HG02588 (cell line): ENCODE data around the gene PARD6G.
A peak's percentile ranks its signal among the peaks of the same experiment; 100 is the strongest.

Experiments
- ATAC-seq: cut with Tn5 transposase; IDR thresholded peaks from one replicate; pipeline ENCODE4 v1.9.1; 2021; ENCODE audit warnings: mild to moderate bottlenecking, moderate library complexity; ENCODE audit not compliant: unreplicated experiment

The PARD6G gene

DNA sequence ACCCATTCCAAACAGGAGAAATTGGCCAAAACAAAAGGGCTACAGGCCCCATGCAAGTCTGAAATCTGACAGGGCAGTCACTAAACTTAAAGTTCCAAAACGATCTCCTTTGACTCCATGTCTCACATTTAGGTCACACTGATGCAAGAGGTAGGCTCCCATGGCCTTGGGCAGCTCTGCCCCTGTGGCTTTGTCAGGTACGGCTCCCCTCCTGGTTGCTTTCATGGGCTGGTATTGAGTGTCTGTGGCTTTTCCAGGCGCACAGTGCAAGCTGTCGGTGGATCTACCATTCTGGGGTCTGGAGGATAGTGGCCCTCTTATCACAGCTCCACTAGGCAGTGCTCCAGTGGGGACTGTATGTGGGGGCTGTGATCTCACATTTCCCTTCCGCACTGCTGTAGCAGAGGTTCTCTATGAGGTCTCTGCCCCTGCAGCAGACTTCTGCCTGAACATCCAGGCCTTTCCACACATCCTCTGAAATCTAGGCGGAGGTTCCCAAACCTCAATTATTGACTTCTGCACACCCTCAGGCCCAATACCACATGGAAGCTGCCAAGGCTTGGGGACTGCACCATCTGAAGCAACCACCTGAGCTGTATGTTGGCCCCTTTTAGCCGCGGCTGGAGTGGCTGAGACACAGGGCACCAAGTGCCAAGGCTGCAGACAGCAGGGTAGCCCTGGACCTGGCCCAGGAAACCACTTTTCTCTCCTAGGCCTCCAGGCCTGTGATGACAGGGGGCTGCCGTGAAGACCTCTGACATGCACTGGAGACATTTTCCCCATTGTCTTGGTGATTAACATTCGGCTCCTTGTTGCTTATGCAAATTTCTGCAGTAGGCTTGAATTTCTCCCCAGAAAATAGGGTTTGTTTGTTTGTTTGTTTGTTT lies 28.7 kb downstream of the PARD6G start:
- ATAC-seq: no peak

DNA sequence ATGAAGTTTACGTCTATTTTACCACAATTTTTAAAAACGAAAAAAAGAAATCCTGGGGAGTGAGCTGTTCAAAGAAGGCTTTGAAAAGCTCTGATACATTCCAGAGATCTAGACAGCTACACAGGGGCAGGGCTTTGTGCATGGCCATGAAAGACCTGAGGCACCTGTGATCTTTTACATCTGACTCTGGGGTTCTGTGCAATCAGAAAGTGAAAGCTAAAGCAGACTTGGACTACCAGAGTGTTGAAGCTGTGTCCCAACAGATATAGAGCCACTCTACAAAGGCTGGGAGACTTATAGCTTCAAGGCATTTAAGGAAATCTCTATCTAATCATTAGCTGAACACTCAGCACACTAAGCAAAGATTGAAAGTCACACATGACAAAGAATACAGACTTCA lies 34.1 kb downstream of the PARD6G start:
- ATAC-seq: peak; percentile 65

DNA sequence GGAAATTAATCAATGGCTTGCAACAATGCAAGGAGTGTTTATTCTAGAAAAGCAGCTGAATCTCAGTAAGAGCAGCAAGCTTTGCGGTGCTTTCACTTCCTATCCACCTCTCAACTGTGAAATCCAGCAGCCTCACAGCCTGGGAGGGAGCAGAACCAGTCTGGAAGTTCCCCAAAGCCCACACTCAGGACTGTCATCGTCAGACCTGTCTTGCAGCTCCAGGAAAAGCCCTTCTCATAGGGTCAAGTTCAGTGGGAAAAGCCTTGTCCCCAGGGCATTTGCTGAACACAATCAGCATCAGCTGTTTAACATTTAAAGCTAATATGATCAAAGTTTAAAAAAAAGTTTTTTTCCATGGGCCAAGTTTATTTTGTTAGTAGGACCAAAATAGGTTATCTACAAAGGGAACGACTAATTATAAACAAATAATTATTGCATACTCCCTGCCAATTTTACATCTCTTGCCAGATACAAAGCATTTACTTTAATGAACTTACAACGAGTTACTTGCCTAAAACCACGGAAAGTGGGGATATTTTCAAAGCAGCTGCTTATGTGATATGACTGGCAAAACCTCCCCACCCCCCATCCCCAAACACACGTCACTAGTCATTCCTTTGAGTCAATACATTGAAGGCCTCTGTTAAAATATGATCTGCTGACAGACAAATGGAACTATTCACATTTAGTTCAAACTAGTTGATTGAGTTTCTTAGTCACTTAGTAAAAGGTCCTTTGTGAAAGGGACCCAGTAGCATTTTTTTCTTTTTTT lies 36.8 kb downstream of the PARD6G start:
- peak; percentile 85 for ATAC-seq

GRCh38 chr18:80208620-80209019 lies 38.7 kb downstream of the PARD6G start:
- ATAC-seq: no peak

DNA sequence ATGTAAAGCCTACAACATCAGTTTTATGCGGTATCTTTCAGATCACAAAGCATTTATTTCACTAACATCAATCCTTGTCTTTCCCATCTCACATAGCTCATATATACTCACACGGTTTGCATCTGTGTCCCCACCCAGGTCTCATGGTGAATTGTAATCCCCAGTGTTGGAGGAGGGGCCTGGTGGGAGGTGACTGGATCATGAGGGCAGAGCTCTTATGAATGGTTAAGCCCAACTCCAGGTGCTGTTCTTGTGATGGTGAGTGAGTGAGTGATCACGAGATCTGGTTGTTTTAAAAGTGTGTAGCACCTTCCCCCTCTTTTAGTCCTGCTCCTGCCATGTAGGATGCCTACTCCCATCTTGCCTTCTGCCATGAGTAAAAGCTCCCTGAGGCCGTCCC lies 42.0 kb downstream of the PARD6G start:
- ATAC-seq: no peak

DNA sequence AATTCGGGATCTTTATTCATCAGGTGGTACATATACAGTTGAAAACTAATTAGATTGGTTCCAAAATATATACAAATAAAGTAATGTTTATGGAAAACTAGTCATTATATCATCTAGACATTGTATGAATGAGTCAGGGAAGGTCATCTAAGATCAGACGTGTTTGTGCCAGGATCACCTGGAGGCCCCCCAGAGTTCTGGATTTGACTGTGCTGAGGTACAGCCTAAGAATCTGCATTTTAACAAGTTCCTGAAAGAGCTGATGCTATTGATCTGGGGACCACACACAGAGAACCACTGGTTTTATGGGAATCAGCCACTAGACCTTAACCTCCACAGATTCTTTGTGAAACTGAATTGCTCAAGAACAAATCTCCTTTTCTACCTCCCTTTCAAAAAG lies 43.2 kb downstream of the PARD6G start:
- no peak for ATAC-seq

DNA sequence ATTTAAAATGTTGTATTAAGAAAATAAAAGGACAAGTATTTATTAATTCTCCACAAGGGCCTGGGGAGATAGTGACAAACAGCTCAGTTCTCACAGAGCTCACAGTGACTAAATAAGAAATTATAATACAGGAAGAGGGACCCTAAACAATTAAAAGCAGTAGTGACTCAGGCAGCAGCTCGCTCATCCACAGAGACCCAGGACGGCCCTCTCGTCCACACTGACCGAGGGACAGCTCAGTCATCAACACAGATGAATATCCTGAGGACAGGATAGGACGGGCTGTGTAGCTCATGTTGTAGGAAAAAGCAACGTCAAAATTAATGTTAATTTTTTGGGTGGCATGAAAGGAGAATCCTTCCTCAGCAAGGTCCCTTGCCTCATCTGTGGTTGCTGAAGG lies 44.1 kb downstream of the PARD6G start:
- no peak for ATAC-seq

DNA sequence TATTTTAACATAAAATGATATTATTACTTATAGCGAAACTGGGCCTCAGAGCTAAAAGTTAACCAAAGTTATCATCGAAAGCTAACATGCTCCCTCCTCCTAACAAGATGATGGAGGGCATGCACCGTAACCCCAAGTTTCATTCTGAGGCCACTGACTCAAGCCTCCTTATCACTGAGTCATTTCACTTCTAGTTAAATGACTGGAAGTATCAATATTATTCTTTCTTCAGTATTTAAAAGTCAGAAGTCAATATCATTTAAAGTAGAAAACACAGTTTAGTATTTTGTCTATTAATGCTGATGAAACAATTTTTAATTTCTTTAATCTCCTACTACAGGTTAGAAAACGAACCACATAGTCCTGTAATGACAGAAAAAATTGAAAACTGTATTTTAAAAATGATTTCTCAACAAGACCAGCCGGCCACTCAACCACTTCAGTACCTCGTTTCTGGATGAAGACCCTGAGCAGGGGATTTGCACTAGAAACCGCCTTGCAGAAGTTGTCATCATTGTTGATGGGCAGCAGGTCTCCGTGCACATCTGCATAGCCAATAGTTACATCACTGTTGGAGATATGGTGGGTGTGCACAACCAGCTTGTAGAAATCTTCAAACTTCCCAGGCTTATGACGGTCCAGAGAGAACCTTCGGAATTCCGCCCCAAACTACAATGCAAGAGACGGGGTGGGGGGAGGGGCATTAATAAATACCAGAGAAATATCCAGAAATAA lies 44.9 kb downstream of the PARD6G start:
- peak; percentile 90 for ATAC-seq

DNA sequence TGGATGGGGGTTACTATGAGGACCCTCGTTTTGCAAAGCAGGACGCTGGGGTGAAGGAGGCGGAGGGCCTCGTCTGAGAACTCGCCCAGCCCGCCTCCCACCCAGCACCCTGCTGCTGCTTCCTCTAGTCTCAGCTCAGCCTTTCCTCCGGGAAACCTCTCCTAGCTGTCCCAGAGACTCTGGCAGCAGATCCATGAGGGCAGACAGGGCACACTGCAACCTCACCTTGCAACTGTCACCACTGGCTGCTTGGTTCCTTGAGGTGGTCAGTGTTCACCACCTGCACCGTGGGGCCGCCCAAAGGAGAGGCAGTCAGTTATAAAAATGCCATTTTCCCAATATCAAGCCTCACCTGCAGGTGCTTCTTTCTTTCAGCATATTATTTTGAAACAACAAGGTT lies 45.6 kb downstream of the PARD6G start:
- ATAC-seq: peak; percentile 7

DNA sequence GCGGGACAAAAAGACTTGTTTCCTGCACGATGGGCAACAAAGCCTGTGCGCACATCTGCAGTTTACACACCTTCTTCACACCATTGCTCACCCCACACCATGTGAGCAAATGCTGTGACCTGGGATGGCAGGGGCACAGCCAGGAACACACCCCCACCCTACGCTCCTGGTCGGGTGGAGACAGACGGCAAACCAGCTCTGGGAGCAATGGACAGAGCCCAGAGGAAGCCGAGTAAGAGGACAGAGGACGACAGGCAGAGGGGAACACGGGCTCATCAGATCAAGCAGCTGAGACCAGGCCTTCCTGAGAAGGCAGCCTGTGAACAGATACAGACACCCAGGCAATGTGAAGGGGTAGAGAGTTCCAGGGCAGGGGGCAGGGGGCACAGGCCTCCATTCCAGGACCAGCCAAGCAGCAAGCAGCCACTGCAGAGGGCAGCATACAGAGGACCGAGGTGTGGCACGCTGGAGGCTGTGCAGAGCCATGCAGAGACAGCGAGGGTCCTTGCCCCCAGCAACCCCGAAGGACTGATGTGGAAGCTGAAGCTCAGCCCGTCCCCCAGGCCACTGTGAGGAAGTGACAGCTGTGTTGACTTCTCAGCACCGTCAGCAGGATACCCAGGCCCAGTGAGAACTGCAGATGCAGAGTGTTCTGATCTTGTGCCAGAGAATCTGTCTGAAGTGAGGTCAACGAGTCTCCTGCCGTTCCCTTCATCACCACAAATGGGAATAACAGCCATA lies 46.2 kb downstream of the PARD6G start:
- ATAC-seq: no peak

GRCh38 chr18:80200171-80200931 lies 47.0 kb downstream of the PARD6G start:
- no peak for ATAC-seq

DNA sequence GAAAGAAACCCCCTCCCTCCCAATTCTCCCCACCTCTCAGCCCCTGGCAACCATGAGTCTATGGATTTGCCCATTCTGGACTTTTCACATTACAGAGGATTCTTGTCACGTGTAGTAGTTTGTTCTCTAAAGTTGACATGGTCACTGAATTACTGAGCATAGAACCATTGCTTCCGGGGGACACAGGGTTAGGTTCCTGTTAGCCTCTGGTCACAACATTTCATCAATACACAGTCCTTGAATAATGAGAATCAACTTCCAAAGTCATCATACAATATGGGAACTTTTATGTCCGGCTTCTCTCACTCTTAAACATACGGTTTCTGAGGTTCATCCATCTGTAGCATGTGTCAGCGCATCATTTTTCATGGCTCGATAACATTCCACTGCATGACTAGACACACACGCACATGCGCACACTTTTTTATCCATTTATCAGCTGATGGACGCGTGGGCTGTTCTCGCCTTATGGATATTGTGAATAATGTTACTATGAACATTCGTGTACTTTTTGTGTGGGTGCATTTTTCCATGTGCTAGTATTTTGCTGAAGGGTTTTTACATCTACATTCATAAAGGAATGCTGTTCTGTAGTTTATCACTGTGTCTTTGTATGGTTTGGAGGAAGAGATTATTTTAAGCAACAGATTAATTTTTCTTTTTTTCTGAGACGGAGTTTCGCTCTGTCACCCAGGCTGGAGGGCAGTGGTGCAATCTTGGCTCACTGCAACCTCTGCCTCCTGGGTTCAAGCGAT lies 48.1 kb downstream of the PARD6G start:
- ATAC-seq: no peak

- ATAC-seq: no peak
Measured at GRCh38 chr18:80198391-80198790, 48.9 kb downstream of the PARD6G start.

- no peak for ATAC-seq
Measured at GRCh38 chr18:80197528-80197927, 49.8 kb downstream of the PARD6G start.

- ATAC-seq: no peak
Measured at GRCh38 chr18:80196528-80197320, 50.6 kb downstream of the PARD6G start.

DNA sequence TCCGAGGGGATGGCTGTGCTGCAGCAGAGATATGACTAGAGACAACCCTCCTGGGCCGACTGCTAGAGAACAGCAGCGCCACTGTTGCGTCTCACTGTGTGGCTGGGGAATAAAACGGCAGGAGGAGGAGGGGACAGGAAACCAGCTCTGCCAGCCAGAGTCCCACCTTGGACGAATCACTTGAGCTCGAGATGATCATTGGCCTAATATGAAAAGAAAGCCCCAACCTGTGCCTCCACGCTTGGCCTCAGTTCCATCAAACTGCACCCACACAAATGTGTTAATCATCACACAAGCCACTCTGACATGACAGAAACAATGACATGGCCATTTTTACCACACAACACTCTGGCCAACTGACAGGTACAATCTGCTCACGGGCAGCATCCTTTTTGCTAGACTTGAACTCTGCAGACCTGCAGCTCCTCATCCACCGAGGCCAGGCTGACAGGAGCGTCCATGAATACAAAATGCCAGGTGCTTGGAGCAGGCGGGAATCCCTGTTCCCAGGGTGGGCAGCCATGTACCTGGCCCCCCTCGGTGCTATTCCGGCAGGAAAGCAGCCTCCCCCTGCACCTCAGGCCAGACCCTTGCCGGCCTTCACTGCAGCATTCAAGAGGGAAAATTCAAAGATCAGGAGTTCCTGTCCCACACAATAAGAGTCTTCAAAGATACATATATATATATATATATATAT lies 52.3 kb downstream of the PARD6G start:
- no peak for ATAC-seq

DNA sequence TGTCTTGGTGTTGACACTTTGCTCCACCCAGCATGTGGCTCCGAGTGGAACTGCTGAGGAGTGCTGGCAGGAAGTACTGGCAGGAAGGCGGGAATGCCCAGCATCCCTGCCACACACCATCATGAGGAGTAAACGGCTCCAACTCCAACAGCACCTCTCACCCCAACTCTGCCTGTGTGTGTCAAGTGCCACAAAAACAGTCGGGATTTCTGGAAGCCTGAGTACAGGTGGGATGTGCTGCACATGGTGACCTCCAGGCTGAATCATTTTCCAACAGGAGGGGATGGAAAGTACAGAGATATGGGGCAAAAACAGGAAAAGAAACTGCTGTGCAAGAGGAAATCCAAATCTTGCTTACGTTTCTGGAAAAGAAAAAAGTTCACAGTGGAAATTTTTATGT lies 53.6 kb downstream of the PARD6G start:
- ATAC-seq: no peak
